C4-2B (cell line): ENCODE results near the gene RPL28.

Experiments
- CTCF ChIP-seq: fragments of 450-650 bp; conservative IDR thresholded peaks from 2 replicates; pipeline ENCODE4 v1.5.1; 2017; ENCODE audit warnings: mild to moderate bottlenecking
- ZFX ChIP-seq: fragments of 450-650 bp; IDR thresholded peaks from 2 replicates; pipeline ENCODE4 v1.6.1; 2017

GRCh38 chr19:55376241-55376933 is 9.3 kb upstream of the RPL28 start, which contains the start of gene TMEM190:
- no peak for TF ChIP-seq CTCF
- TF ChIP-seq ZFX: no peak
